IMR-90 (cell line): ENCODE results near the gene NCF2. TPM values are rescaled to one million over a fixed set of nuclear protein-coding genes. Genes with fewer than 3 reads are reported as not detected.
A peak's percentile ranks its signal among the peaks of the same experiment; 100 is the strongest.

Experiments used
- ATAC-seq: fragments of 200-7000 bp; cut with Tn5 transposase; 2 replicates; pipeline ENCODE4 v1.9.1; 2020; ENCODE audit warnings: low read depth, mild to moderate bottlenecking, moderate library complexity
- BruUV-seq: library from RNA; stranded (reverse); fragments of 400-500 nt; replicated peaks from 2 replicates; lab custom pipeline; 2021; lab: Mats Ljungman, UMichigan
- CTCF ChIA-PET: fragments of 300-600 bp; formaldehyde crosslinking; extraction: SDS; loops from one replicate; lab custom pipeline; 2021; ENCODE audit warnings: antibody characterized with exemption; lab: Yijun Ruan, JAX
- POLR2A ChIA-PET: fragments of 300-600 bp; sonication (Branson Sonifier 250); formaldehyde crosslinking; loops from one replicate; lab custom pipeline; 2022; ENCODE audit warnings: antibody characterized with exemption; ENCODE audit not compliant: unreplicated experiment; lab: Charles Lee
- DNase-seq: peaks from one replicate; pipeline ENCODE4 v3.0.0; 2013
- H2AFZ ChIP-seq: replicated peaks from 2 replicates; pipeline ENCODE3; 2013; ENCODE audit warnings: low read length, mild to moderate bottlenecking; ENCODE audit not compliant: poor library complexity
- H2AK5ac ChIP-seq: 2 replicates; pipeline ENCODE4 v1.6.1; 2013; ENCODE audit warnings: low read depth, low read length, inconsistent platforms
- H2AK9ac ChIP-seq: replicated peaks from 2 replicates; pipeline ENCODE3; 2013; ENCODE audit warnings: mild to moderate bottlenecking, low read depth, low read length, moderate library complexity; ENCODE audit not compliant: poor library complexity
- H2BK120ac ChIP-seq: 2 replicates; pipeline ENCODE4 v1.6.1; 2013; ENCODE audit warnings: low read depth, low read length, inconsistent platforms
- H2BK15ac ChIP-seq: 3 replicates; pipeline ENCODE4 v1.6.1; 2013; ENCODE audit warnings: low read depth, low read length, inconsistent platforms
- H2BK20ac ChIP-seq: 2 replicates; pipeline ENCODE4 v1.6.1; 2013; ENCODE audit warnings: low read depth, mild to moderate bottlenecking, inconsistent platforms, low read length, moderate library complexity
- H2BK5ac ChIP-seq: 2 replicates; pipeline ENCODE4 v1.6.1; 2013; ENCODE audit warnings: mild to moderate bottlenecking, low read depth, low read length, inconsistent platforms; ENCODE audit not compliant: poor library complexity, severe bottlenecking
- H3K14ac ChIP-seq: replicated peaks from 2 replicates; pipeline ENCODE4 v1.6.1; 2013; ENCODE audit warnings: low read depth, low read length, inconsistent platforms
- H3K18ac ChIP-seq: 2 replicates; pipeline ENCODE4 v1.6.1; 2013; ENCODE audit warnings: low read depth, low read length, control low read depth
- H3K23ac ChIP-seq: 2 replicates; pipeline ENCODE4 v1.6.1; 2013; ENCODE audit warnings: low read depth, low read length, inconsistent platforms
- H3K27ac ChIP-seq: 2 replicates; pipeline ENCODE4 v1.5.1; 2013; ENCODE audit warnings: mild to moderate bottlenecking, control low read depth, low read length; ENCODE audit not compliant: insufficient read depth
- H3K27me3 ChIP-seq: 2 replicates; pipeline ENCODE4 v1.6.1; 2013; ENCODE audit warnings: low read length; ENCODE audit not compliant: control insufficient read depth, insufficient read depth
- H3K36me3 ChIP-seq: 2 replicates; pipeline ENCODE4 v1.6.1; 2013; ENCODE audit warnings: low read length, mixed read lengths; ENCODE audit not compliant: control insufficient read depth, insufficient read depth
- H3K4ac ChIP-seq: 2 replicates; pipeline ENCODE4 v1.6.1; 2013; ENCODE audit warnings: low read depth, low read length, inconsistent platforms
- H3K4me1 ChIP-seq: 2 replicates; pipeline ENCODE4 v1.6.1; 2013; ENCODE audit warnings: low read length, mixed read lengths; ENCODE audit not compliant: control insufficient read depth, insufficient read depth
- H3K4me2 ChIP-seq: 2 replicates; pipeline ENCODE4 v1.6.1; 2013; ENCODE audit warnings: low read depth, mild to moderate bottlenecking, control low read depth, low read length, moderate library complexity
- H3K4me3 ChIP-seq: 2 replicates; pipeline ENCODE4 v1.5.1; 2013; ENCODE audit warnings: low read depth, mild to moderate bottlenecking, control low read depth, low read length, moderate library complexity; ENCODE audit not compliant: insufficient read depth
- H3K56ac ChIP-seq: 2 replicates; pipeline ENCODE4 v1.6.1; 2013; ENCODE audit warnings: low read length, inconsistent platforms; ENCODE audit not compliant: insufficient read depth; ENCODE audit errors: extremely low read depth
- H3K79me1 ChIP-seq, 2 experiments: 2 replicates each; pipeline ENCODE4 v1.6.1; 2013; ENCODE audit warnings: low read length in 2 of 2, inconsistent platforms in 1 of 2, low read depth in 1 of 2
- H3K9ac ChIP-seq: 2 replicates; pipeline ENCODE4 v1.6.1; 2013; ENCODE audit warnings: low read depth, low read length, control low read depth
- H3K9me1 ChIP-seq: 2 replicates; pipeline ENCODE4 v1.6.1; 2013; ENCODE audit warnings: low read length, inconsistent platforms; ENCODE audit not compliant: insufficient read depth
- H3K9me3 ChIP-seq: 2 replicates; pipeline ENCODE4 v1.6.1; 2013; ENCODE audit warnings: low read length; ENCODE audit not compliant: control insufficient read depth, insufficient read depth
- H4K20me1 ChIP-seq: 2 replicates; pipeline ENCODE4 v1.6.1; 2013; ENCODE audit warnings: low read length, inconsistent platforms; ENCODE audit not compliant: insufficient read depth
- H4K5ac ChIP-seq: 2 replicates; pipeline ENCODE4 v1.6.1; 2013; ENCODE audit warnings: mild to moderate bottlenecking, low read depth, low read length, control low read depth
- H4K8ac ChIP-seq, 2 experiments: 2 replicates each; pipeline ENCODE4 v1.6.1; 2013; ENCODE audit warnings: low read depth in 2 of 2, low read length in 2 of 2, control low read depth in 1 of 2, inconsistent platforms in 1 of 2
- H4K91ac ChIP-seq: 2 replicates; pipeline ENCODE4 v1.6.1; 2013; ENCODE audit warnings: low read depth, low read length, inconsistent platforms; ENCODE audit not compliant: insufficient read depth
- BHLHE40 ChIP-seq: fragments of 150-350 bp; IDR thresholded peaks from 2 replicates; pipeline ENCODE4 v1.6.1; 2016; ENCODE audit warnings: mild to moderate bottlenecking, low read depth, low read length
- CEBPB ChIP-seq: IDR thresholded peaks from 2 replicates; pipeline ENCODE4 v1.6.1; 2012; ENCODE audit warnings: low read depth, low read length, improper control_type of control experiment
- CHD1 ChIP-seq: IDR thresholded peaks from 2 replicates; pipeline ENCODE4 v1.6.1; 2012; ENCODE audit warnings: low read depth, low read length, improper control_type of control experiment
- FOS ChIP-seq: fragments of 150-350 bp; IDR thresholded peaks from 2 replicates; pipeline ENCODE4 v1.6.1; 2016; ENCODE audit warnings: low read depth, low read length
- MAFK ChIP-seq: IDR thresholded peaks from 2 replicates; pipeline ENCODE4 v1.6.1; 2012; ENCODE audit warnings: low read depth, low read length, improper control_type of control experiment
- NFE2L2 ChIP-seq: fragments of 150-350 bp; IDR thresholded peaks from 2 replicates; pipeline ENCODE4 v1.6.1; 2016; ENCODE audit warnings: low read depth, mild to moderate bottlenecking, low read length
- POLR2A ChIP-seq: IDR thresholded peaks from 2 replicates; pipeline ENCODE4 v1.6.1; 2012; ENCODE audit warnings: mild to moderate bottlenecking, low read depth, low read length
- RAD21 ChIP-seq: IDR thresholded peaks from 2 replicates; pipeline ENCODE4 v1.6.1; 2012; ENCODE audit warnings: low read length, improper control_type of control experiment
- RCOR1 ChIP-seq: IDR thresholded peaks from 2 replicates; pipeline ENCODE4 v1.6.1; 2012; ENCODE audit warnings: mild to moderate bottlenecking, low read length, improper control_type of control experiment; ENCODE audit not compliant: insufficient replicate concordance
- RFX5 ChIP-seq: IDR thresholded peaks from 2 replicates; pipeline ENCODE4 v1.8.0; 2012; ENCODE audit warnings: low read depth, mild to moderate bottlenecking, low read length, moderate library complexity
- SMC3 ChIP-seq: fragments of 150-350 bp; IDR thresholded peaks from 2 replicates; pipeline ENCODE4 v1.6.1; 2016; ENCODE audit warnings: low read depth, mild to moderate bottlenecking, antibody characterized with exemption, low read length, moderate library complexity
- WGBS, 2 experiments: methylation state at CpG; one replicate each; pipeline versions ENCODE4 v1.1.5 to v1.1.7; 2013; ENCODE audit warnings: missing lambda C conversion rate in 2 of 2; ENCODE audit not compliant: insufficient read length in 1 of 2; ENCODE audit errors: extremely low coverage in 2 of 2; 5-methylcytosine and 5-hydroxymethylcytosine counted together
- dilution Hi-C: fragments of 300-500 bp; cut with HindIII; formaldehyde crosslinking; loops from one replicate; pipeline ENCODE4 v1.14.3; 2018; ENCODE audit warnings: low sequenced_read_pairs; ENCODE audit not compliant: unreplicated experiment
- in situ Hi-C: fragments of 300-500 bp; cut with MboI; formaldehyde crosslinking; loops from 3 replicates; pipeline ENCODE4 v1.14.3; 2019; ENCODE audit warnings: low sequenced_read_pairs, inconsistent platforms, mixed read lengths
- intact Hi-C: fragments of 100-400 bp; cut with micrococcal nuclease; formaldehyde crosslinking; loops from 2 replicates; pipeline ENCODE4 v1.10.0; 2022
- polyA plus RNA-seq, 3 experiments: library from polyadenylated mRNA; depleted of rRNA; stranded (reverse); fragments of >200 nt; gene quantifications; 2 replicates each; pipeline ENCODE4 v1.2.3, GENCODE V29; 2012; ENCODE audit warnings: low replicate concordance in 1 of 3
- total RNA-seq: library from RNA; depleted of rRNA; stranded (reverse); fragments of >200 nt; gene quantifications from 2 replicates; pipeline ENCODE4 v1.2.3, GENCODE V29; 2012
- TF ChIP-seq, protein P1 (sequence below): conservative IDR thresholded peaks from 2 replicates; pipeline ENCODE4 v1.5.1; 2012; ENCODE audit warnings: mild to moderate bottlenecking, low read depth, low read length, improper control_type of control experiment
- TF ChIP-seq, protein P2 (sequence below): fragments of 150-350 bp; IDR thresholded peaks from 2 replicates; pipeline ENCODE4 v1.6.1; 2017; ENCODE audit warnings: mild to moderate bottlenecking, antibody characterized with exemption, low read length, low read depth
- TF ChIP-seq, protein P3 (sequence below): fragments of 150-350 bp; IDR thresholded peaks from 2 replicates; pipeline ENCODE4 v1.6.1; 2016; ENCODE audit warnings: low read depth, mild to moderate bottlenecking, low read length, moderate library complexity, borderline replicate concordance

NCF2 gene
- total and polyA plus RNA-seq, 2 of the 4 experiments (the other 2 are of a cell fraction), result 3.2 to 4.2 TPM

DNA sequence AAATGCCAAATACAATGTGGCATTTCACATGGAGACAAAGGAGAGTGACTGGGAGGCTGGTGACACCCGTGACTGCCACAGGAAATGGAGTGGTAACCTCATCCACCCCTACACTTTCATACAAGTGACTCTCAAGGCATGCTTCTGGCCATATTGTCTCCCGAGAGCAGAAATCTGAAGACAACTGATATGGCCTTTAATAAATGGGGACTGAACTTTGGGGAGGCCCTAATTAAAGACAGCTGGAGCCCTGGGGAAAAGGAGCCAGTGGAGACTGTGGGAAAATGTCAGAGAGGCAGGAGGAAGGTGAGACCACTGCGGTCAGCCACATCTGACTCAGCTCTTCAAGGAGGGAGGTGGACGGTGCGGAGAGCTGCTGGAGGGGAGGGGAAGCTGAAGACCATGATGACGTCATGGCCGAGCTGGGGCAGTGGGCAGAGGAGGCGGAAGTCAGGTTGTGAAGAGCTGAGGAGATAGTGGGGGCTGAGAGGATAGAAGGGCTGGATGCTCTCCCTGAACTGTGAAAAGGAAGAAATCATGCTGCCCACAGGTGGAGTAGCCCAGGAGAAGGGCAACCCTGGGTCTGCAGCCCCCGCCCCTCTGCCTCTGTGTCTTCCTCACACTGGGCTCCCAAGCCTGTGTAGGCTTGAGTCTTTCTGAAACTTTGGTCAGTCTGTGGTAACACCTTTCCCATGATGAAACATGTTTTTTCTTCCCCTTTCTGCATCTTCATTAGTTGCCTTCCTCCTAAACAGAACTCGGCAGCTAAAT, 14.0 kb upstream of the NCF2 start (continued):
- TF ChIP-seq, protein P1, sequence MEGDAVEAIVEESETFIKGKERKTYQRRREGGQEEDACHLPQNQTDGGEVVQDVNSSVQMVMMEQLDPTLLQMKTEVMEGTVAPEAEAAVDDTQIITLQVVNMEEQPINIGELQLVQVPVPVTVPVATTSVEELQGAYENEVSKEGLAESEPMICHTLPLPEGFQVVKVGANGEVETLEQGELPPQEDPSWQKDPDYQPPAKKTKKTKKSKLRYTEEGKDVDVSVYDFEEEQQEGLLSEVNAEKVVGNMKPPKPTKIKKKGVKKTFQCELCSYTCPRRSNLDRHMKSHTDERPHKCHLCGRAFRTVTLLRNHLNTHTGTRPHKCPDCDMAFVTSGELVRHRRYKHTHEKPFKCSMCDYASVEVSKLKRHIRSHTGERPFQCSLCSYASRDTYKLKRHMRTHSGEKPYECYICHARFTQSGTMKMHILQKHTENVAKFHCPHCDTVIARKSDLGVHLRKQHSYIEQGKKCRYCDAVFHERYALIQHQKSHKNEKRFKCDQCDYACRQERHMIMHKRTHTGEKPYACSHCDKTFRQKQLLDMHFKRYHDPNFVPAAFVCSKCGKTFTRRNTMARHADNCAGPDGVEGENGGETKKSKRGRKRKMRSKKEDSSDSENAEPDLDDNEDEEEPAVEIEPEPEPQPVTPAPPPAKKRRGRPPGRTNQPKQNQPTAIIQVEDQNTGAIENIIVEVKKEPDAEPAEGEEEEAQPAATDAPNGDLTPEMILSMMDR, result no peak

DNA sequence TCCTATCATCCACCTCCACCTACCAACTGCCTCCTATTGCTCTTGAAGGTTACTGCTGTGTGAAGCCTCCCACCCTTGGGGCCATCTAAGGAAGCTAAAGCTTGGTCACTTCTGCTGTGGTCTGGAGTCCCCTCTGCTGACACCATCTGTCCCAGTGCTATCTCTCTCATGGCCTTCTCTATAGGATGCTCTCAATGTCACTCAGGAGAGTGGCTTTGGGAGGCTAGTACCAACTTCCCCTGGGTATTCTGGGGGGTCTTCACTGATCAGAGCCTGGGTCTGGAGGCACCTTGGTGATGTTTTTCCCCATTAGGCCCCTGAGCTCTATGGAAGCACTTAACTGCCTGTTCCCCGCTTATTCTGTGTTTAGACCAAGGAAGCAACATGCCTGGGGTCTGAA, 12.3 kb upstream of the NCF2 start:
- CTCF ChIA-PET, result no interaction called here
- peak overlapping the region; percentile 57; the same call in 1 of the 2 replicates for H2AK5ac ChIP-seq
- no peak overlapping the region for H4K5ac ChIP-seq
- no peak overlapping the region for H3K4me3 ChIP-seq
- no CpG with 5 or more reads among the region's 1 CpG for WGBS, 2 experiments
- H3K9me3 ChIP-seq, result no peaks in the 10 kb centered on the region
- H4K91ac ChIP-seq, result no peak overlapping the region
- no peak overlapping the region for H2AK9ac ChIP-seq
- POLR2A ChIA-PET, result no interaction called here
- no peak overlapping the region for H3K9ac ChIP-seq
- H3K9me1 ChIP-seq, result peaks cover 7% of the 10 kb centered on the region; the same call in 1 of the 2 replicates
- in situ Hi-C loops, result no loop called here
- peak overlapping the region; percentile 26 for H3K4ac ChIP-seq
- no peak for DNase-seq
- ATAC-seq, result no peak
- no peak overlapping the region for H2AFZ ChIP-seq
- H4K8ac ChIP-seq, result no peak overlapping the region
- H3K27me3 ChIP-seq, result no peaks in the 10 kb centered on the region
- dilution Hi-C loops, result no loop called here
- H2BK5ac ChIP-seq, result no peak overlapping the region
- H2BK20ac ChIP-seq, result no peak overlapping the region
- H3K4me1 ChIP-seq, result peaks cover 9% of the 10 kb centered on the region
- no peak overlapping the region for H3K18ac ChIP-seq
- H3K27ac ChIP-seq, result no peak overlapping the region
- no peaks in the 10 kb centered on the region for H3K36me3 ChIP-seq
- H3K23ac ChIP-seq, result no peak overlapping the region
- no TSS peak for BruUV-seq
- no peak overlapping the region for H2BK120ac ChIP-seq
- no peak overlapping the region for H3K4me2 ChIP-seq
- H4K20me1 ChIP-seq, result no peaks in the 10 kb centered on the region
- H2BK15ac ChIP-seq, result peak overlapping the region; percentile 15; the same call in 2 of the 3 replicates
- no peak overlapping the region; the same call in 1 of the 2 replicates for H3K14ac ChIP-seq
- no peaks in the 10 kb centered on the region for H3K79me1 ChIP-seq
- intact Hi-C loops, result no loop called here
- H3K56ac ChIP-seq, result no peak overlapping the region
- TF ChIP-seq SMC3 (no peak), RAD21 (no peak), MAFK (no peak), CEBPB (no peak), FOS (no peak), CHD1 (no peak), POLR2A (no peak), RCOR1 (no peak), BHLHE40 (no peak), NFE2L2 (no peak), RFX5 (no peak)
- TF ChIP-seq, protein P2, sequence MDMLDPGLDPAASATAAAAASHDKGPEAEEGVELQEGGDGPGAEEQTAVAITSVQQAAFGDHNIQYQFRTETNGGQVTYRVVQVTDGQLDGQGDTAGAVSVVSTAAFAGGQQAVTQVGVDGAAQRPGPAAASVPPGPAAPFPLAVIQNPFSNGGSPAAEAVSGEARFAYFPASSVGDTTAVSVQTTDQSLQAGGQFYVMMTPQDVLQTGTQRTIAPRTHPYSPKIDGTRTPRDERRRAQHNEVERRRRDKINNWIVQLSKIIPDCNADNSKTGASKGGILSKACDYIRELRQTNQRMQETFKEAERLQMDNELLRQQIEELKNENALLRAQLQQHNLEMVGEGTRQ, result no peak
- TF ChIP-seq, protein P3, sequence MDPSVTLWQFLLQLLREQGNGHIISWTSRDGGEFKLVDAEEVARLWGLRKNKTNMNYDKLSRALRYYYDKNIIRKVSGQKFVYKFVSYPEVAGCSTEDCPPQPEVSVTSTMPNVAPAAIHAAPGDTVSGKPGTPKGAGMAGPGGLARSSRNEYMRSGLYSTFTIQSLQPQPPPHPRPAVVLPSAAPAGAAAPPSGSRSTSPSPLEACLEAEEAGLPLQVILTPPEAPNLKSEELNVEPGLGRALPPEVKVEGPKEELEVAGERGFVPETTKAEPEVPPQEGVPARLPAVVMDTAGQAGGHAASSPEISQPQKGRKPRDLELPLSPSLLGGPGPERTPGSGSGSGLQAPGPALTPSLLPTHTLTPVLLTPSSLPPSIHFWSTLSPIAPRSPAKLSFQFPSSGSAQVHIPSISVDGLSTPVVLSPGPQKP, result no peak
